ENCODE measurements around the gene GIMAP5. TPM values are rescaled to one million over a fixed set of nuclear protein-coding genes. Genes with fewer than 3 reads are reported as not detected.

Gene GIMAP5
- total RNA-seq, 1 donor from 2014 or later, result not detected

- DNase-seq (ENCODE audit: low read depth) (no peak), FAIRE-seq (no peak)
- Histone ChIP-seq H3K36me3 (ENCODE audit: control insufficient read depth, insufficient read depth, low read length) (no peaks in the 10 kb centered on the region), H3K4me3 (ENCODE audit: low read depth, low read length) (no peak within 1 kb of the TSS), H3K27me3 (ENCODE audit: control insufficient read depth, insufficient read depth, low read length) (no peaks in the 10 kb centered on the region)
- no peak for TF ChIP-seq CTCF (IDR thresholded peaks at IDR 0.05; ENCODE audit: insufficient read depth, low read length, severe bottlenecking)
Measured at GRCh38 chr7:150716368-150716767, 20.9 kb upstream of the GIMAP5 start, which contains the start of gene GIMAP1. Gene GIMAP1 (plus strand): TSS chr7:150716613. CDS start chr7:150719048, 2,435 bp downstream.

GRCh38 chr7:150716939-150717338, 20.3 kb upstream of the GIMAP5 start:
- no peak for DNase-seq (ENCODE audit: low read depth)
- Histone ChIP-seq H3K27me3 (ENCODE audit: control insufficient read depth, insufficient read depth, low read length) (no peaks in the 10 kb centered on the region), H3K36me3 (ENCODE audit: control insufficient read depth, insufficient read depth, low read length) (no peaks in the 10 kb centered on the region), H3K4me3 (ENCODE audit: low read depth, low read length) (no peak overlapping the region)
- FAIRE-seq, result no peak
- TF ChIP-seq CTCF (IDR thresholded peaks at IDR 0.05; ENCODE audit: insufficient read depth, low read length, severe bottlenecking), result no peak

- Histone ChIP-seq H3K27me3 (ENCODE audit: control insufficient read depth, insufficient read depth, low read length) (no peaks in the 10 kb centered on the region), H3K4me3 (ENCODE audit: low read depth, low read length) (no peak overlapping the region), H3K36me3 (ENCODE audit: control insufficient read depth, insufficient read depth, low read length) (no peaks in the 10 kb centered on the region)
- FAIRE-seq (no peak), DNase-seq (ENCODE audit: low read depth) (no peak)
- no peak for TF ChIP-seq CTCF (IDR thresholded peaks at IDR 0.05; ENCODE audit: insufficient read depth, low read length, severe bottlenecking)
Measured at GRCh38 chr7:150717814-150718420, 19.3 kb upstream of the GIMAP5 start.

DNA sequence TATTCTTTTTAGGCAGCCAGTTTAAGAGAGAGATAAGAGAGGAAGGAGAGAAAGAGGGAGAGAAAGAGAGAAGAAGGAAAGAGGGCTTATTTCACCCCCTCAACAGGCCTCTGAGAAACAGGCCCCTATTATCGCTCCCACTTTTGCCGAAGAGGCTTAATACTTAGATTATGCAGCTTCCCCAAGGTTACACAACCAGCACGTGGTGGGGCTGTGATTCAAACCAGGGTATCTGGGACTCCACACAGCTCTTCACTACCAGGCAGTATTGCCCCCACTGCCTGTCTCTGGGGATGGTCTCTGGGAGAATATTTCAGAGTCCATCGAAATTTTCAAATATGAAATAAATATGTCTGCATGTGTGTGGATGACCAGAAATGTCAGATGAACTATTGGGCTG, 17.8 kb upstream of the GIMAP5 start:
- H3K36me3 ChIP-seq (ENCODE audit: control insufficient read depth, insufficient read depth, low read length), result no peaks in the 10 kb centered on the region
- TF ChIP-seq CTCF (IDR thresholded peaks at IDR 0.05; ENCODE audit: insufficient read depth, low read length, severe bottlenecking), result no peak
- no peaks in the 10 kb centered on the region for H3K27me3 ChIP-seq (ENCODE audit: control insufficient read depth, insufficient read depth, low read length)
- DNase-seq (ENCODE audit: low read depth) (no peak), FAIRE-seq (no peak)
- no peak overlapping the region for H3K4me3 ChIP-seq (ENCODE audit: low read depth, low read length)

DNA sequence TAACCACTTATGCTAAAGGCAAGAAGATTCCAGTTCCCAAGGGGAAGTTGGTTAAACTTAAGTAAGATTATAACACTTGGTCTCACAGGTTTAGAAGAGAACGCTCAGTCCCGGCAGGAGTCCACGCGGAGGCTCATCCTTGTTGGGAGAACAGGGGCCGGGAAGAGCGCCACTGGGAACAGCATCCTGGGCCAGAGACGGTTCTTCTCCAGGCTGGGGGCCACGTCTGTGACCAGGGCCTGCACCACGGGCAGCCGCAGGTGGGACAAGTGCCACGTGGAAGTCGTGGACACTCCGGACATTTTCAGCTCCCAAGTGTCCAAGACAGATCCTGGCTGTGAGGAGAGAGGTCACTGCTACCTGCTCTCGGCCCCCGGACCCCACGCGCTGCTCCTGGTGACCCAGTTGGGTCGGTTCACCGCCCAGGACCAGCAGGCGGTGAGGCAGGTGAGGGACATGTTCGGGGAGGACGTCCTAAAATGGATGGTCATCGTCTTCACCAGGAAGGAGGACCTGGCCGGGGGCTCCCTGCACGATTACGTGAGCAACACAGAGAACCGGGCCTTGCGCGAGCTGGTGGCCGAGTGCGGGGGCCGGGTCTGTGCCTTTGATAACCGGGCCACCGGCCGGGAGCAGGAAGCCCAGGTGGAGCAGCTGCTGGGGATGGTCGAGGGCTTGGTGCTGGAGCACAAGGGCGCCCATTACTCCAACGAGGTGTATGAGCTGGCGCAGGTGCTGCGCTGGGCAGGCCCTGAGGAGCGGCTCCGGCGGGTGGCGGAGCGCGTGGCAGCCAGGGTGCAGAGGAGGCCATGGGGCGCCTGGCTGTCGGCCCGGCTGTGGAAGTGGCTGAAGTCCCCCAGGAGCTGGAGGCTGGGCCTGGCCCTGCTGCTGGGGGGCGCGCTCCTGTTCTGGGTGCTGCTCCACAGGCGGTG, 17.0 kb upstream of the GIMAP5 start:
- no peak for DNase-seq (ENCODE audit: low read depth)
- FAIRE-seq, result no peak
- TF ChIP-seq CTCF (IDR thresholded peaks at IDR 0.05; ENCODE audit: insufficient read depth, low read length, severe bottlenecking), result no peak
- Histone ChIP-seq H3K27me3 (ENCODE audit: control insufficient read depth, insufficient read depth, low read length) (no peaks in the 10 kb centered on the region), H3K36me3 (ENCODE audit: control insufficient read depth, insufficient read depth, low read length) (no peaks in the 10 kb centered on the region), H3K4me3 (ENCODE audit: low read depth, low read length) (no peak overlapping the region)
